DND-41 (cell line): ENCODE results near the gene SMPD2.

Experiments
- EZH2 ChIP-seq: IDR thresholded peaks from 3 replicates; pipeline ENCODE4 v1.6.1; 2012; ENCODE audit warnings: borderline replicate concordance, low read depth, mild to moderate bottlenecking, moderate library complexity, low read length, inconsistent platforms; ENCODE audit not compliant: severe bottlenecking
- TF ChIP-seq, protein P1 (sequence below): IDR thresholded peaks from 2 replicates; pipeline ENCODE4 v1.5.1; 2012; ENCODE audit warnings: borderline replicate concordance, low read length, moderate library complexity, mild to moderate bottlenecking; ENCODE audit not compliant: poor library complexity, severe bottlenecking; ENCODE audit errors: extremely low read depth

DNA sequence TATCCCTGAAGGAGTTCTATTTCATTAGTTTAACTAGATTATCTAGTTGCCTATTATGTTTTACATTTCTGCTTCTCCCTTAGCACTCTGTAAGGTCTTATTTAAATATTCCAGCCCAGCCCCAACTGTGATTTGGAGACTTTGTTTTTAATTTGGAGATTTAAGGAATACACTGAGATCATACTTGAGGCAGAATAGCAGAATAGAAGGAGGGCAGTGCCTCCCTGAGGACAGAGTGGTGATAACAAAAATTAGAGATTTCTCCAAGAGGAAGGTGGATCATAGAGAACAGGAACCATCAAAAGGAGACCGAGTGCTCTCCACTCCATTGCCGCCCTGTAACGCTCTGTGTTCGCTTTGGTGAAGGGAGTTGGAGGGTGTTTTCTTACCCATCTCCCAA lies 43.5 kb upstream of the SMPD2 start:
- TF ChIP-seq, protein P1, sequence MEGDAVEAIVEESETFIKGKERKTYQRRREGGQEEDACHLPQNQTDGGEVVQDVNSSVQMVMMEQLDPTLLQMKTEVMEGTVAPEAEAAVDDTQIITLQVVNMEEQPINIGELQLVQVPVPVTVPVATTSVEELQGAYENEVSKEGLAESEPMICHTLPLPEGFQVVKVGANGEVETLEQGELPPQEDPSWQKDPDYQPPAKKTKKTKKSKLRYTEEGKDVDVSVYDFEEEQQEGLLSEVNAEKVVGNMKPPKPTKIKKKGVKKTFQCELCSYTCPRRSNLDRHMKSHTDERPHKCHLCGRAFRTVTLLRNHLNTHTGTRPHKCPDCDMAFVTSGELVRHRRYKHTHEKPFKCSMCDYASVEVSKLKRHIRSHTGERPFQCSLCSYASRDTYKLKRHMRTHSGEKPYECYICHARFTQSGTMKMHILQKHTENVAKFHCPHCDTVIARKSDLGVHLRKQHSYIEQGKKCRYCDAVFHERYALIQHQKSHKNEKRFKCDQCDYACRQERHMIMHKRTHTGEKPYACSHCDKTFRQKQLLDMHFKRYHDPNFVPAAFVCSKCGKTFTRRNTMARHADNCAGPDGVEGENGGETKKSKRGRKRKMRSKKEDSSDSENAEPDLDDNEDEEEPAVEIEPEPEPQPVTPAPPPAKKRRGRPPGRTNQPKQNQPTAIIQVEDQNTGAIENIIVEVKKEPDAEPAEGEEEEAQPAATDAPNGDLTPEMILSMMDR = peak; percentile 19
- no peak for TF ChIP-seq EZH2
